Measurements from ENCODE around the gene LPIN3.

Gene LPIN3

GRCh38 chr20:41380551-41381193, 40.1 kb downstream of the LPIN3 start:
- Mint-ChIP-seq H3K4me1 (ENCODE audit: low read depth) (no peaks in the 10 kb centered on the region), H3K36me3 (no peaks in the 10 kb centered on the region), H3K27ac (no peak overlapping the region), H3K9me3 (ENCODE audit: low read depth) (peaks cover 3% of the 10 kb centered on the region), H3K4me3 (no peak overlapping the region), H3K27me3 (peaks cover 10% of the 10 kb centered on the region)

GRCh38 chr20:41382791-41383305, 42.2 kb downstream of the LPIN3 start:
- H3K4me1 Mint-ChIP-seq (ENCODE audit: low read depth) = no peaks in the 10 kb centered on the region
- H3K27me3 Mint-ChIP-seq = peaks cover 4% of the 10 kb centered on the region
- peaks cover 3% of the 10 kb centered on the region for H3K9me3 Mint-ChIP-seq (ENCODE audit: low read depth)
- no peaks in the 10 kb centered on the region for H3K36me3 Mint-ChIP-seq
- no peak overlapping the region for H3K27ac Mint-ChIP-seq
- no peak overlapping the region for H3K4me3 Mint-ChIP-seq

- Mint-ChIP-seq H3K27me3 (peaks cover 2% of the 10 kb centered on the region), H3K4me3 (no peak overlapping the region), H3K9me3 (ENCODE audit: low read depth) (peaks cover 3% of the 10 kb centered on the region), H3K4me1 (ENCODE audit: low read depth) (no peaks in the 10 kb centered on the region), H3K27ac (no peak overlapping the region), H3K36me3 (no peaks in the 10 kb centered on the region)
These were observed 46.1 kb downstream of the LPIN3 start for GRCh38 chr20:41386502-41387427.

GRCh38 chr20:41387444-41387851, 46.8 kb downstream of the LPIN3 start:
- Mint-ChIP-seq H3K27ac (no peak overlapping the region), H3K4me1 (ENCODE audit: low read depth) (no peaks in the 10 kb centered on the region), H3K4me3 (no peak overlapping the region), H3K27me3 (peaks cover 2% of the 10 kb centered on the region), H3K36me3 (no peaks in the 10 kb centered on the region), H3K9me3 (ENCODE audit: low read depth) (peaks cover 3% of the 10 kb centered on the region)

GRCh38 chr20:41390889-41391288, 50.3 kb downstream of the LPIN3 start:
- Mint-ChIP-seq H3K36me3 (no peaks in the 10 kb centered on the region), H3K4me3 (no peak overlapping the region), H3K27me3 (no peaks in the 10 kb centered on the region), H3K4me1 (ENCODE audit: low read depth) (no peaks in the 10 kb centered on the region), H3K27ac (no peak overlapping the region), H3K9me3 (ENCODE audit: low read depth) (no peaks in the 10 kb centered on the region)

- Mint-ChIP-seq H3K4me1 (ENCODE audit: low read depth) (no peaks in the 10 kb centered on the region), H3K4me3 (no peak overlapping the region), H3K27me3 (no peaks in the 10 kb centered on the region), H3K27ac (no peak overlapping the region), H3K9me3 (ENCODE audit: low read depth) (no peaks in the 10 kb centered on the region), H3K36me3 (no peaks in the 10 kb centered on the region)
These were observed 51.0 kb downstream of the LPIN3 start for GRCh38 chr20:41391587-41392001.

GRCh38 chr20:41392295-41392694, 51.7 kb downstream of the LPIN3 start:
- Mint-ChIP-seq H3K36me3 (no peaks in the 10 kb centered on the region), H3K4me1 (ENCODE audit: low read depth) (no peaks in the 10 kb centered on the region), H3K27ac (no peak overlapping the region), H3K4me3 (no peak overlapping the region), H3K9me3 (ENCODE audit: low read depth) (no peaks in the 10 kb centered on the region), H3K27me3 (no peaks in the 10 kb centered on the region)

- no peaks in the 10 kb centered on the region for H3K36me3 Mint-ChIP-seq
- no peak overlapping the region for H3K27ac Mint-ChIP-seq
- H3K27me3 Mint-ChIP-seq = no peaks in the 10 kb centered on the region
These were observed 52.5 kb downstream of the LPIN3 start for GRCh38 chr20:41392871-41393704.

GRCh38 chr20:41393705-41394066, 53.1 kb downstream of the LPIN3 start:
- no peaks in the 10 kb centered on the region for H3K9me3 Mint-ChIP-seq (ENCODE audit: low read depth)
- no peak overlapping the region for H3K4me3 Mint-ChIP-seq
- no peak overlapping the region for H3K27ac Mint-ChIP-seq
- H3K4me1 Mint-ChIP-seq (ENCODE audit: low read depth) = no peaks in the 10 kb centered on the region
- no peaks in the 10 kb centered on the region for H3K27me3 Mint-ChIP-seq
- H3K36me3 Mint-ChIP-seq = no peaks in the 10 kb centered on the region

More at GRCh38 chr20:41392871-41393704, 52.5 kb downstream of the LPIN3 start:
- H3K4me1 Mint-ChIP-seq (ENCODE audit: low read depth) = no peaks in the 10 kb centered on the region
- no peaks in the 10 kb centered on the region for H3K9me3 Mint-ChIP-seq (ENCODE audit: low read depth)
- H3K4me3 Mint-ChIP-seq = no peak overlapping the region

- no peaks in the 10 kb centered on the region for H3K27me3 Mint-ChIP-seq
- no peaks in the 10 kb centered on the region for H3K9me3 Mint-ChIP-seq (ENCODE audit: low read depth)
- H3K4me1 Mint-ChIP-seq (ENCODE audit: low read depth) = no peaks in the 10 kb centered on the region
- H3K36me3 Mint-ChIP-seq = no peaks in the 10 kb centered on the region
- H3K27ac Mint-ChIP-seq = no peak overlapping the region
- no peak overlapping the region for H3K4me3 Mint-ChIP-seq
These were observed 53.5 kb downstream of the LPIN3 start for GRCh38 chr20:41394081-41394480.

GRCh38 chr20:41394931-41395666, 54.5 kb downstream of the LPIN3 start:
- Mint-ChIP-seq H3K9me3 (ENCODE audit: low read depth) (no peaks in the 10 kb centered on the region), H3K27ac (no peak overlapping the region), H3K36me3 (no peaks in the 10 kb centered on the region), H3K27me3 (no peaks in the 10 kb centered on the region), H3K4me3 (no peak overlapping the region), H3K4me1 (ENCODE audit: low read depth) (no peaks in the 10 kb centered on the region)

GRCh38 chr20:41395667-41396664, 55.3 kb downstream of the LPIN3 start:
- H3K36me3 Mint-ChIP-seq = no peaks in the 10 kb centered on the region
- no peaks in the 10 kb centered on the region for H3K4me1 Mint-ChIP-seq (ENCODE audit: low read depth)
- H3K9me3 Mint-ChIP-seq (ENCODE audit: low read depth) = no peaks in the 10 kb centered on the region
- H3K4me3 Mint-ChIP-seq = no peak overlapping the region
- no peak overlapping the region for H3K27ac Mint-ChIP-seq
- H3K27me3 Mint-ChIP-seq = no peaks in the 10 kb centered on the region

GRCh38 chr20:41398408-41398807, 57.8 kb downstream of the LPIN3 start:
- Mint-ChIP-seq H3K9me3 (ENCODE audit: low read depth) (no peaks in the 10 kb centered on the region), H3K4me3 (no peak overlapping the region), H3K36me3 (peaks cover 2% of the 10 kb centered on the region), H3K27me3 (no peaks in the 10 kb centered on the region), H3K4me1 (ENCODE audit: low read depth) (no peaks in the 10 kb centered on the region), H3K27ac (no peak overlapping the region)

Data from activated naive CD8-positive, alpha-beta T cell (primary cell).